NCI-H2196 (cell line): ENCODE results near the gene MRTFB.

ENCODE experiments used
- DNase-seq: peaks from one replicate; lab custom pipeline; 2025; ENCODE audit not compliant: unreplicated experiment; lab: John Stamatoyannopoulos, UW

Gene MRTFB

GRCh38 chr16:14131774-14132695 is 60.9 kb downstream of the MRTFB start:
- no peak for DNase-seq

GRCh38 chr16:14132696-14133048 is 61.6 kb downstream of the MRTFB start:
- no peak for DNase-seq

- no peak for DNase-seq
Observed at GRCh38 chr16:14133907-14134306, 62.8 kb downstream of the MRTFB start.

GRCh38 chr16:14135704-14136103 is 64.6 kb downstream of the MRTFB start:
- no peak for DNase-seq

GRCh38 chr16:14139872-14140271 is 68.8 kb downstream of the MRTFB start:
- DNase-seq, result no peak

GRCh38 chr16:14140923-14141322 is 69.8 kb downstream of the MRTFB start:
- no peak for DNase-seq

- DNase-seq, result no peak
Observed at GRCh38 chr16:14146445-14146844, 75.3 kb downstream of the MRTFB start.

GRCh38 chr16:14148016-14148415 is 76.9 kb downstream of the MRTFB start:
- no peak for DNase-seq

GRCh38 chr16:14148569-14148968 is 77.5 kb downstream of the MRTFB start:
- DNase-seq, result no peak

GRCh38 chr16:14150796-14151195 is 79.7 kb downstream of the MRTFB start:
- DNase-seq, result no peak

- DNase-seq, result no peak
Observed at GRCh38 chr16:14151256-14152030, 80.3 kb downstream of the MRTFB start.

- DNase-seq, result no peak
Observed at GRCh38 chr16:14155572-14156190, 84.6 kb downstream of the MRTFB start.

GRCh38 chr16:14164916-14165662 is 94.0 kb downstream of the MRTFB start:
- DNase-seq, result no peak

- no peak for DNase-seq
Observed at GRCh38 chr16:14168146-14168545, 97.0 kb downstream of the MRTFB start.

- DNase-seq, result no peak
Observed at GRCh38 chr16:14172200-14172809, 101.2 kb downstream of the MRTFB start.

- DNase-seq, result no peak
Observed at GRCh38 chr16:14175086-14175485, 104.0 kb downstream of the MRTFB start.

GRCh38 chr16:14177704-14178103 is 106.6 kb downstream of the MRTFB start:
- no peak for DNase-seq

GRCh38 chr16:14179116-14179515 is 108.0 kb downstream of the MRTFB start:
- DNase-seq, result no peak

- no peak for DNase-seq
Observed at GRCh38 chr16:14180481-14180944, 109.4 kb downstream of the MRTFB start.

- DNase-seq, result no peak
Observed at GRCh38 chr16:14181371-14182050, 110.4 kb downstream of the MRTFB start.
